Activated T-helper 2 cell treated with anti-CD3 and anti-CD28 coated beads, Interferon-gamma antibody, Interleukin-2, Interleukin-4, amounts not matched to agents 10 μg/mL and 5 μg/mL and 100 μg/mL, durations not matched to agents 14 hours and 24 hours and 36 hours (primary cell): ENCODE measurements around the gene ZNF593. TPM values are rescaled to one million over a fixed set of nuclear protein-coding genes. Genes with fewer than 3 reads are reported as not detected.

Experiments used
- DNase-seq: peaks from one replicate; pipeline ENCODE4 v3.0.0; 2021; ENCODE audit warnings: low spot score
- H3K27ac Mint-ChIP-seq: one replicate; pipeline ENCODE4 v1.8.0; 2021; ENCODE audit warnings: mixed read lengths
- H3K27me3 Mint-ChIP-seq: one replicate; pipeline ENCODE4 v1.8.0; 2021; ENCODE audit warnings: low read depth, mixed read lengths
- H3K36me3 Mint-ChIP-seq: one replicate; pipeline ENCODE4 v1.8.0; 2021; ENCODE audit warnings: low read depth, mixed read lengths
- H3K4me1 Mint-ChIP-seq: one replicate; pipeline ENCODE4 v1.8.0; 2021; ENCODE audit warnings: low read depth, mixed read lengths
- H3K4me3 Mint-ChIP-seq: one replicate; pipeline ENCODE4 v1.8.0; 2021; ENCODE audit warnings: low read depth, mild to moderate bottlenecking, moderate library complexity, mixed read lengths
- H3K9me3 Mint-ChIP-seq: one replicate; pipeline ENCODE4 v1.8.0; 2021; ENCODE audit warnings: mixed read lengths
- intact Hi-C: fragments of 100-400 bp; cut with micrococcal nuclease; formaldehyde crosslinking; loops from one replicate; pipeline ENCODE4 v1.15.1; 2023
- total RNA-seq: library from RNA; stranded (reverse); gene quantifications from 2 replicates; pipeline ENCODE4 v1.2.3, GENCODE V29; 2022

The ZNF593 gene
- total RNA-seq, 1 donor from 2014 or later: 65.0 TPM

GRCh38 chr1:26156285-26157038 lies 13.2 kb upstream of the ZNF593 start:
- Mint-ChIP-seq H3K36me3 (no peaks in the 10 kb centered on the region), H3K27ac (no peak overlapping the region), H3K27me3 (peaks cover 59% of the 10 kb centered on the region), H3K4me3 (no peak overlapping the region), H3K9me3 (no peaks in the 10 kb centered on the region), H3K4me1 (peaks cover 2% of the 10 kb centered on the region)
- DNase-seq: no peak
- intact Hi-C loops: no loop called here

DNA sequence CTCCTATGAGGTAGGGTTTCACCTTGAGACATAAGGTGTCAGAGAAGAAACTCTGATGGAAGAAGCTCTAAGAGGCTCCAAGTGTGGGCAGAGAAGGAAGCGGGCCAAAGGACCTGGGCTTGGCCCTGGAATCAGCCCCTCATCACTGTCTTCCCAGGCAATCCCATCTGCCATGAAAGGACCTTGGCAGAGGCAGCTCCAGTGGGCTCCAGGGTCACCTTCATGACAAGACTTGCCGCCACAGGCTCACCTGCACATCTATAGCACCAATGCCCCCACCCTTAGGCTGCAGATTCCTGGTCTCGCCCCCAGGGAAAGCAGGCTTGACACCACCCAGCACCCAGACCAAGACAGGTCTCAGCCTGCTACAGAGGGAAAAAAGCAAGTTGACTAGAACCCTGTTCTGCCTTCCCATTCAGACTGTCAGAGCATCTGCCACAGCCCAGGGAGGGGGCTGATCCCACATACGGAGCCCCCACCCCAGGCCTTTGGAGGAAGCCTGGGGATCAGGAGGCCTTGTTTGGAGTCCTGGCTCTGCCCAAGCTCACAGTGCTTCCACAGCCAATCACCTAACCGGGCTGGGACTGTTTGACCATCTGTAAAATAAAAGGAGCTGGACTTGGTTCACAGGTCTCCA lies 11.3 kb upstream of the ZNF593 start:
- Mint-ChIP-seq H3K27ac (no peak overlapping the region), H3K27me3 (peaks cover 58% of the 10 kb centered on the region), H3K9me3 (no peaks in the 10 kb centered on the region), H3K4me3 (no peak overlapping the region), H3K36me3 (no peaks in the 10 kb centered on the region), H3K4me1 (peaks cover 6% of the 10 kb centered on the region)
- DNase-seq: no peak
- intact Hi-C loops: no loop called here

GRCh38 chr1:26158908-26159742 lies 10.6 kb upstream of the ZNF593 start, which contains the start of gene FAM110D:
Gene FAM110D, plus strand, starts transcription at chr1:26159079. Its CDS starts 2,213 bp downstream, at chr1:26161292.
- Mint-ChIP-seq H3K36me3 (no peaks in the 10 kb centered on the region), H3K9me3 (no peaks in the 10 kb centered on the region), H3K27ac (no peak within 1 kb of the TSS), H3K4me3 (no peak within 1 kb of the TSS), H3K4me1 (peaks cover 6% of the 10 kb centered on the region), H3K27me3 (peaks cover 56% of the 10 kb centered on the region)
- DNase-seq: no peak
- intact Hi-C loops: no loop called here

- H3K36me3 Mint-ChIP-seq: no peaks in the 10 kb centered on the region
- intact Hi-C loops: loop anchor here (10.0 kb wide), 1 partner anchor 235 kb away; no protein-coding TSS in a partner anchor
- no peaks in the 10 kb centered on the region for H3K9me3 Mint-ChIP-seq
- DNase-seq: no peak
- no peak overlapping the region for H3K27ac Mint-ChIP-seq
- no peak overlapping the region for H3K4me3 Mint-ChIP-seq
- H3K4me1 Mint-ChIP-seq: peaks cover 6% of the 10 kb centered on the region
- H3K27me3 Mint-ChIP-seq: peaks cover 54% of the 10 kb centered on the region
Observed at GRCh38 chr1:26159743-26160039, 10.0 kb upstream of the ZNF593 start.

- Mint-ChIP-seq H3K4me3 (no peak overlapping the region), H3K36me3 (no peaks in the 10 kb centered on the region), H3K9me3 (no peaks in the 10 kb centered on the region), H3K4me1 (peaks cover 13% of the 10 kb centered on the region), H3K27ac (no peak overlapping the region), H3K27me3 (peaks cover 53% of the 10 kb centered on the region)
- DNase-seq: no peak
- intact Hi-C loops: loop anchor here (10.0 kb wide), 1 partner anchor 234 kb away; no protein-coding TSS in a partner anchor
Observed at GRCh38 chr1:26160527-26161414, 8.9 kb upstream of the ZNF593 start.

- Mint-ChIP-seq H3K4me3 (peak overlapping the region; percentile 55), H3K27ac (no peak overlapping the region), H3K9me3 (no peaks in the 10 kb centered on the region), H3K36me3 (no peaks in the 10 kb centered on the region), H3K27me3 (peaks cover 50% of the 10 kb centered on the region), H3K4me1 (peaks cover 14% of the 10 kb centered on the region)
- DNase-seq: peak; percentile 41
- intact Hi-C loops: loop anchor here (10.0 kb wide), 1 partner anchor 233 kb away; no protein-coding TSS in a partner anchor
Observed at GRCh38 chr1:26161415-26162219, 8.1 kb upstream of the ZNF593 start.

DNA sequence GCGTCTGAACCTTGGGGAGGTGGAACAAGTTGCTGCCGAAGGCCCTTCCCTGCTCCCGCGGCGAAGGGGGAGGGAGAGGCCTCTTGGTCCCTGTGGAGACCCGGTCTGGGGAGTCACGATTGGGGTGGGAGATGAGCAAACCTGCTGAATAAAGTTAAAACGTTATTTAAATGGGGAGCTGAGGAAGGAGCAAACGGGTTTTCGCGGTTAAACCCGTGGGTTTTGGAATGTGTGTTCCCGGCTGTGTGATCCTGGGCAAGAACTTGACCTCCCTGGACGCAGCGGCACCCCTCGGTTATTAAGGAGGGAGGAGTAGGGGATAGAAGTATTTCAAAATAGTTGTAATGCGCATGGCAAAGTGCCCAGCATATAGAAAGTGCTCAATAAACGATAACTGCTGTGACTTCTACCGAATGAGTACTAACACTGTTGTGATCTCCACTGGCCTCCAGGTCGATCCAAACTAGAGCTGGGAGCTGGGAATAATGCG lies 7.4 kb upstream of the ZNF593 start:
- DNase-seq: no peak
- H3K4me3 Mint-ChIP-seq: peak overlapping the region; percentile 55
- H3K36me3 Mint-ChIP-seq: no peaks in the 10 kb centered on the region
- no peak overlapping the region for H3K27ac Mint-ChIP-seq
- intact Hi-C loops: loop anchor here (10.0 kb wide), 1 partner anchor 233 kb away; no protein-coding TSS in a partner anchor
- no peaks in the 10 kb centered on the region for H3K9me3 Mint-ChIP-seq
- H3K27me3 Mint-ChIP-seq: peaks cover 48% of the 10 kb centered on the region
- peaks cover 16% of the 10 kb centered on the region for H3K4me1 Mint-ChIP-seq

GRCh38 chr1:26163684-26164035 lies 6.0 kb upstream of the ZNF593 start:
- no peak overlapping the region for H3K27ac Mint-ChIP-seq
- no peak overlapping the region for H3K4me3 Mint-ChIP-seq
- H3K27me3 Mint-ChIP-seq: peaks cover 40% of the 10 kb centered on the region
- intact Hi-C loops: loop anchor here (10.0 kb wide), 1 partner anchor 231 kb away; no protein-coding TSS in a partner anchor
- H3K4me1 Mint-ChIP-seq: peaks cover 16% of the 10 kb centered on the region
- DNase-seq: no peak
- no peaks in the 10 kb centered on the region for H3K9me3 Mint-ChIP-seq
- H3K36me3 Mint-ChIP-seq: no peaks in the 10 kb centered on the region

- Mint-ChIP-seq H3K4me1 (peaks cover 18% of the 10 kb centered on the region), H3K27me3 (peaks cover 36% of the 10 kb centered on the region), H3K9me3 (no peaks in the 10 kb centered on the region), H3K4me3 (peak overlapping the region; percentile 51), H3K27ac (no peak overlapping the region), H3K36me3 (no peaks in the 10 kb centered on the region)
- peak; percentile 49 for DNase-seq
- intact Hi-C loops: loop anchor here (10.0 kb wide), 1 partner anchor 231 kb away; no protein-coding TSS in a partner anchor
Observed at GRCh38 chr1:26164036-26164860, 5.5 kb upstream of the ZNF593 start.

GRCh38 chr1:26164861-26165842 lies 4.6 kb upstream of the ZNF593 start:
- intact Hi-C loops: loop anchor here (10.0 kb wide), 1 partner anchor 230 kb away; no protein-coding TSS in a partner anchor
- peak overlapping the region; percentile 51 for H3K4me3 Mint-ChIP-seq
- no peaks in the 10 kb centered on the region for H3K9me3 Mint-ChIP-seq
- no peaks in the 10 kb centered on the region for H3K36me3 Mint-ChIP-seq
- H3K4me1 Mint-ChIP-seq: peaks cover 20% of the 10 kb centered on the region
- no peak overlapping the region for H3K27ac Mint-ChIP-seq
- peaks cover 29% of the 10 kb centered on the region for H3K27me3 Mint-ChIP-seq
- DNase-seq: no peak
